T-helper 17 cell (primary cell): Measurements from ENCODE around the gene WWOX. TPM values are rescaled to one million over a fixed set of nuclear protein-coding genes. Genes with fewer than 3 reads are reported as not detected.
"Not testable (repeated sequence)": the region's sequence is repeated elsewhere in the genome, so short reads cannot be mapped to it uniquely, and the experiment has no call there.

Source experiments
- ATAC-seq: fragments of 150-1000 bp; cut with Tn5 transposase; 2 replicates; pipeline ENCODE4 v1.10.0; 2021; ENCODE audit warnings: mild to moderate bottlenecking, moderate library complexity
- DNase-seq, 3 donors: peaks; one replicate each; pipeline versions ENCODE4 v3.0.0 to v3.0.0-alpha.2; 2020 to 2021
- H3K9me3 ChIP-seq: one replicate; pipeline ENCODE4 v1.7.0; 2013; ENCODE audit warnings: low read length, mild to moderate bottlenecking; ENCODE audit not compliant: control insufficient read depth, poor library complexity, severe bottlenecking
- H3K27ac Mint-ChIP-seq: one replicate; pipeline ENCODE4 v1.8.0; 2022; ENCODE audit warnings: mild to moderate bottlenecking, moderate library complexity, mixed read lengths
- H3K27me3 Mint-ChIP-seq: one replicate; pipeline ENCODE4 v1.8.0; 2022; ENCODE audit warnings: mixed read lengths
- H3K36me3 Mint-ChIP-seq: one replicate; pipeline ENCODE4 v1.8.0; 2022; ENCODE audit warnings: low read depth, mixed read lengths
- H3K4me1 Mint-ChIP-seq: one replicate; pipeline ENCODE4 v1.8.0; 2022; ENCODE audit warnings: mild to moderate bottlenecking, mixed read lengths
- H3K4me3 Mint-ChIP-seq: one replicate; pipeline ENCODE4 v1.8.0; 2022; ENCODE audit warnings: mild to moderate bottlenecking, moderate library complexity, mixed read lengths
- total RNA-seq, 4 donors: library from RNA in 2 of 4; stranded (reverse) in 2 of 4; gene quantifications; one replicate each; pipeline ENCODE4 v1.2.3 and lab custom pipeline; 2022 to 2026

Gene WWOX
- total RNA-seq, 2 donors from 2014 or later: 26.8 to 29.7 TPM

GRCh38 chr16:79047337-79047736 is 947.9 kb downstream of the WWOX start:
- no peak overlapping the region for H3K4me3 Mint-ChIP-seq
- no peaks in the 10 kb centered on the region for H3K9me3 ChIP-seq
- peaks cover 4% of the 10 kb centered on the region for H3K36me3 Mint-ChIP-seq
- ATAC-seq: peak; percentile 63
- H3K4me1 Mint-ChIP-seq: peaks cover 18% of the 10 kb centered on the region
- H3K27ac Mint-ChIP-seq: no peak overlapping the region
- DNase-seq: no peak
- H3K27me3 Mint-ChIP-seq: no peaks in the 10 kb centered on the region

GRCh38 chr16:79049040-79049439 is 949.6 kb downstream of the WWOX start:
- peaks cover 4% of the 10 kb centered on the region for H3K36me3 Mint-ChIP-seq
- H3K4me3 Mint-ChIP-seq: no peak overlapping the region
- ATAC-seq (no peak), DNase-seq (no peak)
- no peaks in the 10 kb centered on the region for H3K9me3 ChIP-seq
- no peaks in the 10 kb centered on the region for H3K27me3 Mint-ChIP-seq
- no peak overlapping the region for H3K27ac Mint-ChIP-seq
- peaks cover 5% of the 10 kb centered on the region for H3K4me1 Mint-ChIP-seq

DNA sequence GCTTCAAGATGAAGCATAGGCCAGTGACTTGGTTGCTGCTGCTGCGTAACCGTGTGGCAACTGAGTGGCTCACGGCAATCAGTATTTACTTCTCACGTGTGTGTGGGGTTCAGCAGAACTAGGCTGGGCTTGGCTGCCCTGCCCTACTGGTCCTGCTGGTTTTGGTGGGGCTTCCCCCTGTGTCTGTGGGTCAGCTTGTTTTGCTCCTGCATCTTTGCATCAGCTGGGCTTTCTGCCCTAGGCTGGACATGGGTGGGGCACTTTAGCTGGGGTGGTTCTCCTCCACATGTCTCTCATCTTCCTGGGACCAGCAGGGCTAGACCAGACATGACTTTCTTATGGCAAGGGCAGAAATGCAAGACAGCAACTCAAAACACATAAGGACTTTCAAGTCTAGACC is 950.6 kb downstream of the WWOX start:
- Mint-ChIP-seq H3K27ac (no peak overlapping the region), H3K4me3 (no peak overlapping the region), H3K4me1 (peaks cover 5% of the 10 kb centered on the region)

DNA sequence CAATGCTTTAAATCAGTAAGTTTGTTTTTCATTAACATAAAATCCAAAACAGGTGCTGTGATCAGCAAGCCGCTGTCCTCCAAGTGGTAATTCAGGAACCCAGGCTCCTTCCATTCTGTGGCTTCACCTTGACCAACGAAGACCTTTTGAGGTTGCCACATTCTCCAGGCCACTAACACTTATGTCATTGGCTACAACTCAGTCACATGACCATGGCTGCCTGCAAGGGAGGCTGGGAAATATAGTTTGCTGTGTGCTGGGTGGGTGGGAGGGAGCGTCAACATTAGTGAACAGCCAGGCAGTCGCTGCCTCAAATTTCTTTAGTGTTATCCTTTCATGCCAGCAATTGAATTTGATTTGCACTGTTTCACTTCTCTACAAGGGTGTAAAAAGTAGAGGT is 951.9 kb downstream of the WWOX start:
- Mint-ChIP-seq H3K4me1 (peaks cover 5% of the 10 kb centered on the region), H3K27me3 (no peaks in the 10 kb centered on the region), H3K4me3 (no peak overlapping the region), H3K36me3 (peaks cover 4% of the 10 kb centered on the region), H3K27ac (no peak overlapping the region)
- ATAC-seq (no peak), DNase-seq (no peak)
- no peaks in the 10 kb centered on the region for H3K9me3 ChIP-seq

More for the DNA sequence above, 950.6 kb downstream of the WWOX start:
- ATAC-seq: no peak
- H3K27me3 Mint-ChIP-seq: no peaks in the 10 kb centered on the region
- peaks cover 4% of the 10 kb centered on the region for H3K36me3 Mint-ChIP-seq
- no peak for DNase-seq
- H3K9me3 ChIP-seq: no peaks in the 10 kb centered on the region

GRCh38 chr16:79052198-79052597 is 952.7 kb downstream of the WWOX start:
- H3K9me3 ChIP-seq, H3K27me3 Mint-ChIP-seq, ATAC-seq, H3K36me3 Mint-ChIP-seq, H3K4me1 Mint-ChIP-seq, H3K4me3 Mint-ChIP-seq, H3K27ac Mint-ChIP-seq, DNase-seq: not testable (repeated sequence)

DNA sequence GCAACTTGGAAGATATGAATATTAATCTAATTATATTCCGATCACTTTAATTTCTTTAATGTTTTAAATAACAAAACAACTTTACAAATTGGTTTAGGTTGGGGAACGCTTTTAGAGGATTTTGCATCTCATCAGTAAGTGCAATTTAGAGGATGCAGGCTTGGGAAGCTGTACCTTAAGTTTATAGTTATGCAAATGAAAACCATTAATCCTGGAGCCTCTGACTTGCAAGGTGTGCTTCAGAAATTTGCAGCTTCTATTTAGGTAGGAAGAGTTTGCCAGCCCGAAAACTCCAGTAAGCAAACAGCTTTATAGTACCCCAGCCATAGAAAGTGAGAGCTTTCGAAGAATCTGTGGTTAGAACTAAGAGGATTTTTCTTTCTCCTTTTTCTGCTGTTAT is 954.1 kb downstream of the WWOX start:
- Mint-ChIP-seq H3K4me3 (no peak overlapping the region), H3K36me3 (no peaks in the 10 kb centered on the region), H3K27me3 (no peaks in the 10 kb centered on the region), H3K27ac (no peak overlapping the region), H3K4me1 (peaks cover 2% of the 10 kb centered on the region)
- DNase-seq (no peak), ATAC-seq (no peak)
- H3K9me3 ChIP-seq: no peaks in the 10 kb centered on the region

DNA sequence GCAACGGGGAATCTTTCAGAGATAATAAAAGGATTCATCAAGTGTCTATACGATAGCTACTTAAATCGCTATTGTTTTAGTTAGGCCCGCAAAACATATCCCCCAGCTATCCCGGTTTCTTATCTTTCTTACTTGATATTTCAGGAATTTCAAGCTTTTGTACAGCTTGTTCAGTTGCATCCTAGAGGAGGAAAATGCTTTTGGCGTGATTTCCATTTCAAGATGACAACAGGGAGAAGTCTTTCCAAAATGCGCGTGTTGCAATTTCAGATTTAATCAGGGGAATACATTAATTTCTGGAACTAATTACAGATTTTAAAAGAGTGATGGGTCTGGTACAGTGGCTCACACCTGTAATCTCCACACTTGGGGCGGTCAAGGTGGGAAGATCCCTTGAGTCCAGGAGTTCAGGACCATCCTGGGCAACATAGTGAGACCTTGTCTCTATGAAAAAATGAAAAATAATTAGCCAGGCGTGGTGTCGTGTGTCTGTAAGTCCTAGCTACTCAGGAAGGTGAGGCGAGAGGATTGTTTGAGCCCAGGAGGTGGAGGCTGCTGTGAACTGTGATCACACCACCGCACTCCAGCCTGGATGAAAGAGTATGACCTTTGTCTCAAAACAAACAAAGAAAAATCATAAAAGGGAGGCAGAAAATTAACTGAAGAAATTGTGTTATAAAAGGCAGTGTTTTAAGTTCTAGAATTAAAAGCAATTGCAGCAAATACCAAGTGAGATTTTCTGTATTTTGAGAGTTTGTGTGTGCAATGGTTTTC is 954.9 kb downstream of the WWOX start:
- DNase-seq (no peak), ATAC-seq (no peak)
- H3K4me3 Mint-ChIP-seq: no peak overlapping the region
- H3K4me1 Mint-ChIP-seq: peaks cover 2% of the 10 kb centered on the region
- no peak overlapping the region for H3K27ac Mint-ChIP-seq
- no peaks in the 10 kb centered on the region for H3K27me3 Mint-ChIP-seq
- H3K9me3 ChIP-seq: no peaks in the 10 kb centered on the region
- H3K36me3 Mint-ChIP-seq: no peaks in the 10 kb centered on the region

DNA sequence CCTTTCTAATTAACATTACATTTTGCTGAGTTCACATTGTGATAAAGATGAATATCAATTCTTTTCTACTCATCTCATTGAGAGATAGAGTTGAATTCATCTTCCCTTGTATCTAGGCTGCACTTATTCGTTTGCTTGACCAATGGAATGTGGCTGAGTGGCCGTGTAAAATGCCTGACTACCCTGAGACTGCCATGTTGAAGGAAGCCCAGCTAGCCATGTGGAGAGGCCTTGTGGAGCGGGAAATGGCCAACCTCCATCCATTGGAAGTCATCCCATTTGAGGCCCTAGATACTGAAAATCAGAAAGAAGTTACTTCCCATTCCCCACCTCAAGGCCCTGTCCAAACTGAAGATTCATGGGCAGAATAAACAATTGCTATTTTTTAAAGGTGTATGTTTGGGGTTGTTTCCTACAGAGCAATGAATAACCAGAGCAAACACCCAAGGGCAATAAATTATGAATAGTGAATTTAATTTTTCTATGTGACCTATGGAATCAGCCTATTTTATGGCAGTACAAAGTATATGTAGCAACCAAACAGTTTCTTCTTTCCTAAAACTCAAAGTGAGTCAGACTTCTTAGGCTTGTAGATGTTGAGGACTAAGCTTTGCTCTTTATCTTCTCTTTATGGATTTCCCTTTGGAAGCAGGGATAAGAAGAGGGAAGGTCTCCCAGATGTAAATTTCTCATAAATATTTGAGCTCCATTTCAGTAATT is 956.0 kb downstream of the WWOX start:
- DNase-seq (no peak), ATAC-seq (no peak)
- Mint-ChIP-seq H3K27ac (no peak overlapping the region), H3K36me3 (no peaks in the 10 kb centered on the region), H3K4me3 (no peak overlapping the region), H3K27me3 (no peaks in the 10 kb centered on the region), H3K4me1 (peaks cover 2% of the 10 kb centered on the region)
- H3K9me3 ChIP-seq: no peaks in the 10 kb centered on the region

DNA sequence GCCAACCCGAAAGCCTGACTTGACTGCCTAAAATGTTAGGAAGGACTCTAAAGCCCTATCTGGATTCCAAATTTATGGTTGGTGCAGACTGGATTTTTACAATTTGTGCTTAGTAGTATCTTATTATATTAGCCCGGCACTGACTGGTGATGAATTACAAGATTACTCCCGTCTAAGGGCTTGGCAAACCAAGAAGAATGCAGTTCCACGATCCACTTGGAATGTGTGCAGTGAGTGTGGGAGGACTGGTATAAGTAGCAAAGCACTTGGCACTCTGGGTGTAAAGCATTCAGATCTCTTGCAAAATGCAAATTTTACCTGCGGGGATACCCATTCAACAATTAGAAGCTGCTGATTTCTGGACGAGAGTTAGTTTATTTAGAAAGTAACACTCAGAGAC is 961.7 kb downstream of the WWOX start:
- H3K4me3 Mint-ChIP-seq: no peak overlapping the region
- H3K27ac Mint-ChIP-seq: no peak overlapping the region
- DNase-seq (no peak), ATAC-seq (no peak)
- H3K9me3 ChIP-seq: no peaks in the 10 kb centered on the region
- peaks cover 7% of the 10 kb centered on the region for H3K27me3 Mint-ChIP-seq
- peaks cover 4% of the 10 kb centered on the region for H3K4me1 Mint-ChIP-seq
- no peaks in the 10 kb centered on the region for H3K36me3 Mint-ChIP-seq

DNA sequence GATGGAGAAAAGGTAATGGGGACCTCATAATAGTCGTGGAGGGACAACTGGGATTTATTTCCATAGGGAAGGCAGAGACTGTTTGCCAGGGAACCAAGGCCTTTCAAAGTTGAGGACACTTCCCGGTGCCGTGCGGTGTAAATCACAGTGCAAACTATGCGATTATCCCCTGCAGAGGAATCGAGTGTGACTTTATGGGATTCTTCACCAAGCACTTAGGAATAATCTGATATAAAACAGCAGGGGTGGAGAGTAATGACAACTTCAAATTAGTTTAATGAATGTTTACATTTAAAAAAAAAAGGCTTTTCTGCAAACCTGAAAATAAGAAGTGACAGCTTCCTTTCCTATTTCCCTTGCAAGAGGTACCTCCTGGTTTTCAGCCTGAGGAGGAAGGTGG is 962.9 kb downstream of the WWOX start:
- H3K36me3 Mint-ChIP-seq: no peaks in the 10 kb centered on the region
- no peak for ATAC-seq
- no peaks in the 10 kb centered on the region for H3K9me3 ChIP-seq
- H3K27ac Mint-ChIP-seq: no peak overlapping the region
- H3K4me3 Mint-ChIP-seq: no peak overlapping the region
- H3K27me3 Mint-ChIP-seq: peaks cover 10% of the 10 kb centered on the region
- peaks cover 4% of the 10 kb centered on the region for H3K4me1 Mint-ChIP-seq
- DNase-seq: no peak

DNA sequence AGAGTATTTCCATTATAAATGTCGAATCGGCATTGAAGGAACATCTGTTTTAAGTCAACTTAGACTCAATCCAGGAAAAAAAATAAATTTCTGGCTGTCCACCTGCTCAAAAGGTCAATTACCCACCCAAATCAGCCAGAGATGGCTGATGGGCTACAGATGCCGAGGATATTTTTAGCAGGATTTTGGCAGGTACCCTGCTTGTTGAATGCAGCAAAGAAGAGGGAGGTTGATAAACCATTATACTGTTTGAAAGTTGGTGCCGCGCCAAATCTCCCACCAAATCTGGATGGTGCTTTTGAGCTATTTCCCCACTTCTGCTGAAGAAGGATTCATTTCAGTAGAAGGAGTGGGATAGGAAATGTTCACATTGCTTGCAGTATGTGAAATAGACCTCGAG is 963.4 kb downstream of the WWOX start:
- no peaks in the 10 kb centered on the region for H3K36me3 Mint-ChIP-seq
- no peak overlapping the region for H3K4me3 Mint-ChIP-seq

DNA sequence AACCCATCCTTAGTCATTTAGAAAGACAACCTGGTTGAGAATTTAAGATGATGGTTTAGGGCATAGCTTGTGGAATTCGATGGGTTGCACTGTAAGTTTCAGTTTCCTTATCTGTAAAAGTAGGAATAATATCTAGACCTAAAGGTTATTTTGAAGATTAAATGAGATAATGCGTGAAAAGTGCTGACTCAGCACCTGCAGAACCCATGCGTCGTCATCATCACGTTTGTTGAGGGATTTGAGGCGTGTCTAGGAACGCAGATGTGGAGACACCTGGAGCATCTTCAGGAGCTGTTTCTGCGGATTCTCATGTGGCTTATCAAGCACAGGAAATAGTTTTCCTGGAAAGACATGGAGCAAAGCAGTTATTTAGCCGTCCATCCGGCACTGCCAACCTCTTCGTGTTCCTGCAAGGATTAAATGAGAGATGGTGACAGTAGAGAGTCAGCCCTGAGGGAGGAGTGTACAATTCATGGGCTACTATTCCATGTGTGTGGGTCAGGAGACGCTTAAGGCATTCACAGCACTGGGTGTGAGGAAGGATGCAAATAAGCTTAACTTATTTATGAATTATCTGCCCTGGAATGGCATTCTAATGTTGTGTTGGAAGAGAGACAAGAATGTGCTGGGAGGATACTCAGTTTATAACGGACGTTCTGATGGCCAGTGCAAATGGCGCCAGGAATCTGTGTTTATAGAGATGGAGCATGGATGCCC is 965.0 kb downstream of the WWOX start:
- ATAC-seq (no peak), DNase-seq (no peak)
- peaks cover 10% of the 10 kb centered on the region for H3K27me3 Mint-ChIP-seq
- H3K36me3 Mint-ChIP-seq: no peaks in the 10 kb centered on the region
- no peaks in the 10 kb centered on the region for H3K9me3 ChIP-seq
- peaks cover 2% of the 10 kb centered on the region for H3K4me1 Mint-ChIP-seq
- no peak overlapping the region for H3K27ac Mint-ChIP-seq
- H3K4me3 Mint-ChIP-seq: no peak overlapping the region

More for the DNA sequence above, 963.4 kb downstream of the WWOX start:
- no peaks in the 10 kb centered on the region for H3K9me3 ChIP-seq
- H3K27ac Mint-ChIP-seq: no peak overlapping the region
- peaks cover 4% of the 10 kb centered on the region for H3K4me1 Mint-ChIP-seq
- peaks cover 10% of the 10 kb centered on the region for H3K27me3 Mint-ChIP-seq
- no peak for ATAC-seq
- DNase-seq: no peak

DNA sequence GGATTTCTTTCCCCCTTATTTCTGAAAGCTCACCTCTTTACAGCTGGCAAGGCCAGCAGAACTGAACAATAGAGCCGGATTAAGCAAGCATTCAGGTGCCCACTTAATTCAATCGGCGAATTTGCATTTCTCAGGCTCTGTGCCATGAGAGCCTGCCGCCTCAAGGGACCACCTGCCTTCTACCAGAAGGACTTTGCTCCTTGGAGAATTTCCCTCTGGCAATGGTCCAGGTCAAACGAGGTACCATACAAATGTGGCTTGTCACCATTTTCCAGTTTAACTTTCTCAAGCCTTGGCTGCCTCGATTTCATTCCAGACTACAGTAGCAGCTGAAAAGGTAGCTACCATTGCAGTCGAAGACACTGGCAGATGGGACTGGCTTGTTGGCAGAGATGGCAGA is 967.1 kb downstream of the WWOX start:
- no peak for ATAC-seq
- H3K9me3 ChIP-seq: no peaks in the 10 kb centered on the region
- no peak for DNase-seq
- Mint-ChIP-seq H3K36me3 (peaks cover 2% of the 10 kb centered on the region), H3K4me3 (no peak overlapping the region), H3K27ac (no peak overlapping the region), H3K27me3 (peaks cover 10% of the 10 kb centered on the region), H3K4me1 (peaks cover 9% of the 10 kb centered on the region)
